Measurements from ENCODE around the gene RTP1. TPM values are rescaled to one million over a fixed set of nuclear protein-coding genes. Genes with fewer than 3 reads are reported as not detected.

RTP1 gene
- total RNA-seq, 4 donors from 2014 or later = not detected

DNA sequence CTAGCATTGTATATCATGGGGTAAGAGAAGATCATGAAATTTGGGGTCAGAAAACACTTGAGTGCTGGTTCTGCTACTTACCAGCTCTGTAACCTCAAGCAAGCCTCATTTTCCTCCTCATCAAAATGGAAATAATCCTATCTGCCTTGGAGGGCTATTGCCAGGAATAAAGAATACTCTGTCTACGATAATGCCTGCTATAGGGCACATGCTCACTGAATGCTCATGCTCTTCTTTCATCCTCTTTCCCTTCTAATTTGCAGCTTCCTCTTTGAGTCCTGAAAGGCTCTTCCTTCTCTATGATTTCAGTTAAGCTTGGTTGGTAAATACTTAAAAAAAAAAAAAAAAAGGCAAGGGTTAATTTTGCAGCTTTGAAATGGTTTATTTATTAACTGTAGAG, 12.8 kb downstream of the RTP1 start:
- no peaks in the 10 kb centered on the region for H3K36me3 ChIP-seq
- peaks cover 16 to 28% of the 10 kb centered on the region in 2 donors for H3K4me1 ChIP-seq
- intact Hi-C loops (cut with DNase I; ENCODE audit: low total_unique reads) (no loop called here), in situ Hi-C loops (cut with MboI; ENCODE audit: low sequenced_read_pairs in 4 of 4) (loop anchor here in 1 of 4 donors (25.0 kb wide), 1 partner anchor 102 kb away; no protein-coding TSS in a partner anchor)
- no peak overlapping the region for H3K27ac ChIP-seq
- H3K27me3 ChIP-seq = no peaks in the 10 kb centered on the region
- H3K4me3 ChIP-seq = no peak overlapping the region
- H3K9me3 ChIP-seq = no peaks in the 10 kb centered on the region
- ATAC-seq (no peak), DNase-seq (no peak)
- TF ChIP-seq, protein P1, sequence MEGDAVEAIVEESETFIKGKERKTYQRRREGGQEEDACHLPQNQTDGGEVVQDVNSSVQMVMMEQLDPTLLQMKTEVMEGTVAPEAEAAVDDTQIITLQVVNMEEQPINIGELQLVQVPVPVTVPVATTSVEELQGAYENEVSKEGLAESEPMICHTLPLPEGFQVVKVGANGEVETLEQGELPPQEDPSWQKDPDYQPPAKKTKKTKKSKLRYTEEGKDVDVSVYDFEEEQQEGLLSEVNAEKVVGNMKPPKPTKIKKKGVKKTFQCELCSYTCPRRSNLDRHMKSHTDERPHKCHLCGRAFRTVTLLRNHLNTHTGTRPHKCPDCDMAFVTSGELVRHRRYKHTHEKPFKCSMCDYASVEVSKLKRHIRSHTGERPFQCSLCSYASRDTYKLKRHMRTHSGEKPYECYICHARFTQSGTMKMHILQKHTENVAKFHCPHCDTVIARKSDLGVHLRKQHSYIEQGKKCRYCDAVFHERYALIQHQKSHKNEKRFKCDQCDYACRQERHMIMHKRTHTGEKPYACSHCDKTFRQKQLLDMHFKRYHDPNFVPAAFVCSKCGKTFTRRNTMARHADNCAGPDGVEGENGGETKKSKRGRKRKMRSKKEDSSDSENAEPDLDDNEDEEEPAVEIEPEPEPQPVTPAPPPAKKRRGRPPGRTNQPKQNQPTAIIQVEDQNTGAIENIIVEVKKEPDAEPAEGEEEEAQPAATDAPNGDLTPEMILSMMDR (IDR thresholded peaks at IDR 0.05 in 4 of 5, conservative IDR thresholded peaks at IDR 0.05 in 1 of 5) = no peak
- no peak for TF ChIP-seq POLR2A (IDR thresholded peaks at IDR 0.05)

DNA sequence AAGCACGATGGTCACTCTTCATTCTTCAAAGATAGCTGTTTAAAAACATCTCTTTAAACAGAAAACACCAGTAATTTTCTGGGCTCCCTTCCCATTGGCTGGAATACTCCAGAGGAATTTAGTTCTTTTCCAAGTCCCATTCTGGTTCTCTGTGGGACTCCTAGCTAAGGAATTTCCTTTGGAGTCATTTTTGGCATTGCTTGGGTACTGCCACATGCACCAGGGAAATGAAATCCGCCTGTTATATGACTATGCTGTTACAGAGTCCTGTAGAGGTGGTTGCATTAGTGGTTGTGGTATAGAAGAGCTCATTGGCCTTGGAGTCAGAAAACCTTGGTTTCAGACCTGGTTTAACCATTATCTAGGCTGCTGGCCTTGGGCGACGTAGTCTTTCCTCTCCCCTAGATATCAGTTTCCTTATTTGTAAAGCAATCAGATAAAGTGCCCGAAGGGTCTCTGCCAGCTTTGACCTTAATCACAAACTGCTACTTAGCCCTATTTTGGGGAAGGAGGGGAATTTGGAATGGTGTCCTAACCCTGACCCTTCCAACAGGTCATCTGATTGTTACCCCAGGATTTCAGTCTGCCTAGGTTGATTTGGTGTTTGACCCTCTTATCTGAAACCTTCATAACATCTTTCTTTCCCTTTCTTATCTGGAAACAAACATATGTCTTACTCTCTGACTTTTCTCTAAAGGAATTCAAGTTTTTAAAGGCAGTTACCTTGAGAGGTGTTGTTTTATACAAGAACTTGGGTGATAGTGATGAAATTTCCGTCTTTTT, 13.4 kb downstream of the RTP1 start:
- Histone ChIP-seq H3K4me3 (no peak overlapping the region), H3K9me3 (no peaks in the 10 kb centered on the region), H3K4me1 (peaks cover 16 to 28% of the 10 kb centered on the region in 2 donors), H3K27me3 (no peaks in the 10 kb centered on the region), H3K36me3 (no peaks in the 10 kb centered on the region), H3K27ac (no peak overlapping the region)
- TF ChIP-seq, protein P1 (IDR thresholded peaks at IDR 0.05 in 4 of 5, conservative IDR thresholded peaks at IDR 0.05 in 1 of 5) = no peak
- no peak for TF ChIP-seq POLR2A (IDR thresholded peaks at IDR 0.05)
- in situ Hi-C loops (cut with MboI; ENCODE audit: low sequenced_read_pairs in 4 of 4) (loop anchor here in 1 of 4 donors (25.0 kb wide), 1 partner anchor 102 kb away; no protein-coding TSS in a partner anchor), intact Hi-C loops (cut with DNase I; ENCODE audit: low total_unique reads) (no loop called here)
- no peak for DNase-seq
- ATAC-seq = peak in 1 of 2 donors; percentile 64

DNA sequence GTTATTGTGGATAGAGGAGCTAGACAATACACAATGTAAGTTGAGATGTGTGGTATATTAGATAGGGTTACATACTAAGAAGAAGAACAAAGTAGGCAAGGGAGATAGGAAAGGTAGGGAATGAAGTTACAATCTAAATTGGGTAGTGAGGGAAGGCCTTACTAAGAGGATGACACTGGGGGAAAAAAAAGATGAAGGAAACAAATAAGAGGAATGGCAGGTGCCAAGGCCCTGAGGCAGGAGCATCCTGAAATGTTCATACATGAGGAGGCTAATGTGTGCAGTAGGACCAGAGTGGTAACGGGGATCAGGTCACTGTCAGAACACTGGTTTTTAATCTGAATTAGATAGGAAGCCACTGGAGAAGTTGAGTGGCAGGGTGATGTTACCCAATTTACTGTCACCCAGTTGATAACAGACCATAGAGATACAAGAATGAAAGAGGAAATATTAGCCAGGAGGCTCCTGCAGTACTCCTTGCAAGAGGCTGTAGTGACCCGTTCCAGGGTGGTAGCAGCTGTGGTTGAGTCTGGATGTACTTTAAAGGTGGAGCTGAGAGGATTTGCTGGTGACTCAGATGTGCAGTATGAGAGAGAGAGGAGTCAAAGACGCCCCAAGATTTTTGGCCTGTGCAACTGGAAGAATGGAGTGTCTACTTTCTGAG, 14.4 kb downstream of the RTP1 start:
- TF ChIP-seq, protein P1 (IDR thresholded peaks at IDR 0.05 in 4 of 5, conservative IDR thresholded peaks at IDR 0.05 in 1 of 5) = no peak
- TF ChIP-seq POLR2A (IDR thresholded peaks at IDR 0.05) = no peak
- DNase-seq (no peak), ATAC-seq (peak in 1 of 2 donors; percentile 71)
- no peaks in the 10 kb centered on the region for H3K36me3 ChIP-seq
- H3K27me3 ChIP-seq = no peaks in the 10 kb centered on the region
- intact Hi-C loops (cut with DNase I; ENCODE audit: low total_unique reads) (no loop called here), in situ Hi-C loops (cut with MboI; ENCODE audit: low sequenced_read_pairs in 4 of 4) (loop anchor here in 1 of 4 donors (25.0 kb wide), 1 partner anchor 101 kb away; no protein-coding TSS in a partner anchor)
- no peak overlapping the region for H3K27ac ChIP-seq
- H3K4me3 ChIP-seq = no peak overlapping the region
- no peaks in the 10 kb centered on the region for H3K9me3 ChIP-seq
- peaks cover 16 to 28% of the 10 kb centered on the region in 2 donors for H3K4me1 ChIP-seq

DNA sequence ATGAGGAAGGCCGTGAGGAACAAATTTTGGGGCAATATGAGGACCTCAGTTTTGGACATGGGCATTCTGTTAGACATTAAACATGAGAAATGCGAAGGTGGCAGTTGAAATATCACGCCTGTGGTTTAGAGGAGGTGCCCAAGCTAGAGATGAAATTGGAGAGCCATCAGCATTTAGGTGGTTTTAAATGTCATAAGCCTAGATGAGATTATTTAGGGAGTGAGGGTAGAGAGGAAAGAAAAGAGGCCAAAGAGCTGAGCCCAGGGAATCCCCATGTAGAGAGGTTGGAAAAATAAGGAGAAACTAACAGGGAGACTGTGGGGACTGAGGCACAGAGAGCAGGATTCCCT, 14.9 kb downstream of the RTP1 start:
- no peak for TF ChIP-seq POLR2A (IDR thresholded peaks at IDR 0.05)
- TF ChIP-seq, protein P1 (IDR thresholded peaks at IDR 0.05 in 4 of 5, conservative IDR thresholded peaks at IDR 0.05 in 1 of 5) = no peak
- ATAC-seq (no peak), DNase-seq (no peak)
- Histone ChIP-seq H3K9me3 (no peaks in the 10 kb centered on the region), H3K4me1 (peaks cover 16 to 28% of the 10 kb centered on the region in 2 donors), H3K36me3 (no peaks in the 10 kb centered on the region), H3K4me3 (no peak overlapping the region), H3K27me3 (no peaks in the 10 kb centered on the region), H3K27ac (no peak overlapping the region)
- intact Hi-C loops (cut with DNase I; ENCODE audit: low total_unique reads) = no loop called here
- in situ Hi-C loops (cut with MboI; ENCODE audit: low sequenced_read_pairs in 4 of 4) = loop anchor here in 1 of 4 donors (25.0 kb wide), 1 partner anchor 100 kb away; no protein-coding TSS in a partner anchor

All from gastrocnemius medialis (tissue), 4 donors.